ENCODE measurements around the gene APELA. TPM values are rescaled to one million over a fixed set of nuclear protein-coding genes. Genes with fewer than 3 reads are reported as not detected.

Gene APELA
- total and polyA plus RNA-seq, 12 donors: not detected

DNA sequence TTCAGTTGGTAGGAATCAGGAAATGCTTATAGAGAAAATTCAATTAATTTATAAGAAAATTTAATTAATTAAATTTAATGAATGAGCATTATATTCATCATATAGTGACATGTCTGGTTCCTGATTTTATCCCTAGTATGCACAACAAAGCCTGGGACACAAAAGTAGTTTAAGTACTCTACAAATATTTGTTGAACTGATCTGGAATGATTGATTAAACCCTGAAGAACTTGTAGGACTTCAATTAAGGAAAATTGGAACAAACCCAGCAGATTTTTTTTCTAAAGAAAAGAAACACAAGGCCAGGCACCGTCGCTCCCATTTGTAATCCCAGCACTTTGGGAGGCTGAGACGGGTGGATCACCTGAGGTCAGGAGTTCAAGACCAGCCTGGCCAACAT, 4.5 kb upstream of the APELA start:
- Histone ChIP-seq H3K27ac (no peak overlapping the region), H3K4me3 (no peak overlapping the region), H3K4me1 (no peaks in the 10 kb centered on the region), H3K36me3 (no peaks in the 10 kb centered on the region), H3K9me3 (peaks cover 0 to 2% (median 0%) of the 10 kb centered on the region in 11 donors), H3K27me3 (peaks cover 0 to 10% (median 0%) of the 10 kb centered on the region in 7 donors)
- no peak for TF ChIP-seq CTCF (IDR thresholded peaks at IDR 0.05)
- WGBS, 2 donors: 64 to 76% methylated on average over 3 of the region's 3 CpGs
- ATAC-seq (no peak), DNase-seq (no peak)
- intact Hi-C loops (cut with DNase I): no loop called here

- no peak overlapping the region for H3K4me3 ChIP-seq
- TF ChIP-seq CTCF (IDR thresholded peaks at IDR 0.05): no peak
- H3K4me1 ChIP-seq: no peaks in the 10 kb centered on the region
- peaks cover 0 to 10% (median 0%) of the 10 kb centered on the region in 7 donors for H3K27me3 ChIP-seq
- no peak overlapping the region for H3K27ac ChIP-seq
- no peaks in the 10 kb centered on the region for H3K36me3 ChIP-seq
- intact Hi-C loops (cut with DNase I): no loop called here
- ATAC-seq (no peak), DNase-seq (no peak)
- 72% methylated on average over 3 of the region's 3 CpGs for WGBS, 2 donors
- H3K9me3 ChIP-seq: peaks cover 0 to 2% (median 0%) of the 10 kb centered on the region in 11 donors
These were observed 2.2 kb upstream of the APELA start for GRCh38 chr4:164874789-164875188.

DNA sequence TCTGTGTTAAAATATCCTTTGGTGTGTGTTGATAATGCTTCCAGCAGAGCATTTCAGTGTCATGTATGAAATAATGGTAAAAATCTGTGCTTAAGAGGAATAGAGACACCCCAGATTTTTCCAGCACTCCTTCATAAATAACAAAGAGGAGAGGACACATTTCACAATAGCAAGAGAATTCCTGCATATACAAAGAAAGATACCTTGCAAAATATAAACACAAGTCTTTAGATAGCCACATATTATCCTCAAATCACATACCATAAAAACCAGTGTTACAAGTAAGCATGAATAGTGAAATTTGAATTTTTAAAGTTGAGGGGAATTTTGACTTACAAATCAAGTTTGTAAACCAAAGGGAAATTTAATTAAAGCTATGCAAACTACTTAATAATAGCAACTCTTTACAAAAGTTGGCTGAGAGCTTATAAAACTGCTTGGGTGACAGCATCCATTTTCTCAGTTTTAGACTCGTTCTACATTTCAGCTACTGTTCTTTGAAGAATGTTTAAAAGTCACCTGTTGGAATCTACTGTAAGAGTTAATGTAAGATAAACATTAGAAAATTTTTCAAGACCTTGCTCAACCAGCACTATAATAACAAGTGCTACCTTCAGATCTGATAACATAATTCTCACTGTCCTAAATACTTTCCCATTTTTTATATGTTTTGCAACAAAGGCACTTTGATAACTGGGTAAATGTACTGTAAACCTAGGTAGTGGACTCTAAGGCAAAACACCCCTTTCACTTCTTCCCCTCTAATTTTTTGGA, 3.7 kb downstream of the APELA start:
- TF ChIP-seq CTCF (IDR thresholded peaks at IDR 0.05): no peak
- peaks cover 0 to 5% (median 0%) of the 10 kb centered on the region in 7 donors for H3K27me3 ChIP-seq
- H3K36me3 ChIP-seq: no peaks in the 10 kb centered on the region
- H3K9me3 ChIP-seq: no peaks in the 10 kb centered on the region
- H3K27ac ChIP-seq: no peak overlapping the region
- no peak for ATAC-seq
- H3K4me3 ChIP-seq: no peak overlapping the region
- WGBS, 2 donors: 49 to 66% methylated on average over 1 of the region's 1 CpG
- no peak for DNase-seq
- intact Hi-C loops (cut with DNase I): no loop called here
- H3K4me1 ChIP-seq: no peaks in the 10 kb centered on the region

- no peaks in the 10 kb centered on the region for H3K27me3 ChIP-seq
These were observed 11.2 kb downstream of the APELA start for GRCh38 chr4:164888096-164888715.

More at GRCh38 chr4:164888096-164888715, 11.2 kb downstream of the APELA start:
- intact Hi-C loops (cut with DNase I): no loop called here
- Histone ChIP-seq H3K27ac (no peak overlapping the region), H3K9me3 (no peaks in the 10 kb centered on the region), H3K4me1 (no peaks in the 10 kb centered on the region), H3K36me3 (no peaks in the 10 kb centered on the region), H3K4me3 (no peak overlapping the region)
- WGBS, 2 donors: 50 to 66% methylated on average over 1 of the region's 1 CpG
- no peak for DNase-seq
- no peak for ATAC-seq
- no peak for TF ChIP-seq CTCF (IDR thresholded peaks at IDR 0.05)
